Measurements from ENCODE around the gene PLK2.

Gene PLK2

DNA sequence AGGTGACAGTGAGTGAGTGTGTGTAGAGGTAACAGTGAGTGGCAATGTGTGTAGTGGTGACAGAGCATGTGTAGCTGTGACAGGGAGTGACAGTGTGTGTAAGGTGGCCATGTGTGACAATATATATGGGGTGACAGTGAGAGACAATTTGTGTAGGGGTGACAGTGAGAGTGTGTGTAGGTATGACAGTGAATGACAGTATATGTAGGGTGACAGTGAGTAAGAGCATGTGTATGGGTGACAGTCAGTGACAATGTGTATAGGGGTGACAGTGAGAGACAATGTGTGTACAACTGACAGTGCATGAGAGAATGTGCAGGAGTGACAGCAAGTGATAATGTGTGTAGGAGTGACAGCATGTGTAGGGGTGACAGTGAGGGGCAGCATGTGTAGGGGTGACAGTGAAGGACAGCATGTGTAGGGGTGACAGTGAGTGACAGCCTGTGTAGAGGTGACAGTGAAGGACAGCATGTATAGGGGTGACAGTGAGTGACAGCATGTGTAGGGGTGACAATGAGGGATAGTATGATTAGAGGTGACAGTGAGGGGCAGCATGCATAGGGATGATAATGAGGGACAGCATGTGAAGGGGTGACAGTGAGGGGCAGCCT, 21.3 kb upstream of the PLK2 start:
- no peak for DNase-seq (ENCODE audit: low read depth in 1 of 2, low spot score in 1 of 2)

DNA sequence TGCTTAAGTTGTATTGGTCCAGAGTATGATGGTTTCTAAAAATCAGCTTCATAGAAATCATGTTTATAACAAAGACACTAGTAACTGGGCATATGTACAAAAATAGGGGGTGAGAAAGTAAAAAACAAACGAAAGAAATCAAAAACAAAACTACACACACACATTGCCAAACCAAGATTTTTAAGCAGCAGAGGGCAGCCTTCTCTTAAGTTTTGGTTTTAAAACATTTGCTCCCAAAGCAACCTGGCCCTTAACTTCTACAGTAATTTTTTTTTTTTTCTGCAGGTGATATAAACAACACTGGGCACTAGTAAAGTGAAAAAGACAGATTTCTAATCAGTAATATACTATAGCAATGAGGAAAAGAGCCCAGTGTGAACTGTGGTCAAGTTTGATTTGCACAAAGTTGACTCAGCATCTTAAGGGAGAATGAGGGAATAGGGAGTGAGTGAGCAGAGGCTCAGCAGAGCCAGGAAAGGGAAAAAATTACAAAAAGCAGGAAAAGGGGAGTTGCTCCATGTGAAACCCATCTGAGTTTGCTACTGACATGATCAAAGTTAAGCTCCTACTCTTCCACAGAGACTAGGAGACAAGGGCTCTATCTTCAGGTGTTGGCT, 18.0 kb upstream of the PLK2 start:
- no peak for DNase-seq (ENCODE audit: low read depth in 1 of 2, low spot score in 1 of 2)

DNA sequence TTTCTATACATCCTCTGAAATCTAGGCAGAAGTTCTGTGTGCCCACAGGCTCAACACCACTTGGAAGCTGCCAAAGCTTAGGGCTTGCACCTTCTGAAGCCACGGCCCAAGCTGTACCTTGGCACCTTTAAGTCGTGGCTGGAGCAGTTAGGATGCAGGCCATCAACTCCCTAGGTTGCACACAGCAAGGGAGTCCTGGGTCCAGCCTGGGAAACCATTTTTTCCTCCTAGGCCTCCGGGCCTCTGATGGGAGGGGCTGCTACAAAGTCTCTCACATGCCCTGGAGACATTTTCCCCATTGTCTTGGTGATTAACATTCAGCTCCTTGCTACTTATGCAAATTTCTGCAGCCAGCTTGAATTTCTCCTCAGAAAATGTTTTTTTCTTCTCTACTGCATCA, 15.5 kb upstream of the PLK2 start:
- no peak for DNase-seq (ENCODE audit: low read depth in 1 of 2, low spot score in 1 of 2)

DNA sequence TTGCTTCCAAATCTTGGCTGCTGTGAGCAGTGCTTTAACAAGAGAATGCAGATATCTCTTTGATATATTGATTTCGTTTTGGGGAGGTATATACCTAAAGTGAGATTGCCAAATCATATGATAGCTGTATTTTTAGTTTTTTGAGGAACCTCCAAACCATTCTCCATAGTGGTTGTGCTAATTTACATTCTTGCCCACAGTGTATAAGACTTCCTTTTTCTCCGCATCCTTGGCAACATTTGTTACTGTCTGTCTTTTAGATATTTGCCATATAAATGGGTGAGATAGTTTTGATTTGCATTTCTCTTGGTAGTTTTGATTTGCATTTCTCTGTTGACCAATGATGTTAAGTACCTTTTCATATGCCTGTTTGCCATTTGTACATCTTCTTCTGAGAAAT, 10.0 kb upstream of the PLK2 start:
- DNase-seq (ENCODE audit: low read depth in 1 of 2, low spot score in 1 of 2), result no peak

DNA sequence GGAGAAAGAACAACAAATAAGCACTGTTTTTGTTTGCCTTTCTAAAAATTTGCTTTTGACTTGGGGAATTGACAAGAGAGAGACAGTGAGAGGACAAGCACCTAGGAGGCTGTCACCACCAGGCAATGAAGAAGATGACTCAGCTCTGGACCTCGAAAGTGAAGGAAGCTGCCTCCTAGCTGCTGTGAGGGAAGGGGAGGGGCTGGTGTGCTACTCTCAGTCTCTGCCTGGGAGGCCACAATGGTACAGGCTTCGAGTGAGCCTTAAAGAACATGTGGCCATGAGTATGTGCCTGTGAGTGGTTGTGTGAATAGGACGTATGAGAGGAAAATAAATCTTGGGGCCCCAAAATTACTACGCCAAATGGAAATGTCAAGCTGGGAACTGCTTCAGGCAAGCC, 7.1 kb upstream of the PLK2 start:
- no peak for DNase-seq (ENCODE audit: low read depth in 1 of 2, low spot score in 1 of 2)

DNA sequence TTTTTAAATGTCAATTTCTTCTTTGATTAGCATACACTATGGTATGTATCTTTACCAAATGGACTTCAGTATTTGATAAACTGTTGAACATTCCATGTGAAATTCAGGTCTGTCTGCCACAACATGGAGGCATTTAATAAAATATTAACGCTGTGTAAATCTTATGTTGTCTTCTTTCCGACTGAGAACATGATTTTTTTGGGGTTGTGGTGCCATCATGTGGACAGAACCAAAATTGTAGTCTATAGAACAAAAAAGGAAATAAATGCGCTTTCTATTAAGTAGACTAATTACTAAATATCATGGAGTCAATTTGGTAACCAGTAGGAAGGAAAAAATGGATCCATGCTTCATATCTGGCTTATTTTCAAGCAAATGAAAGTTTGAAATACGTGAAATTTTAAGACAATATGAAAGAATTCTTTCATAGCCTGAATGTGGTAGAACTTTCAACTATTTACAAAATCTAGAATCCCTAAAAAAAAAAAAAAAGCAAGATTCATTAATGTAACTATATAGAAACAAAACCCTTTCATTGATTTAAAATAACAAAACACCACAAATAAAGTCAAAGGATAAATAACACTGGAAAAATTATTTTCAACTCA, 2.8 kb upstream of the PLK2 start:
- no peak for DNase-seq (ENCODE audit: low read depth in 1 of 2, low spot score in 1 of 2)

DNA sequence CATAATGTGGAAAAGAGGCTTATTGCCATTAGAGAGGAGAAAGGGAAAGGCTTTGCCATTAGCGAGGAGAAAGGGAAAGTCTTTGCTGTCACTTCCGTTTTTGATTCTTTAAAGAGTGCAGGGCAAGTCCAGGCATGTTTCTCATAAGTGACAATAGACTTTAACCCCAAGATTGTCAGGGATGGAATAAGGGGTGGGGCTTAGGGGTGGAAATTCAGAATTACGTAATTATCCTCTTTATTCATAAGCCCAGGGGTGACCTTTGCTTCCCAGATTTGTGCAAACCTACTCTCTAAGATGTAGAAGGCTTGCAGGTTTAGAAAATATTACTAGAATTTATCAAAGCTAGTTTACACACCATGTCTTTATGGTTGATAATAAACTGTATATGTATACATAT, 2.3 kb upstream of the PLK2 start:
- no peak for DNase-seq (ENCODE audit: low read depth in 1 of 2, low spot score in 1 of 2)

DNA sequence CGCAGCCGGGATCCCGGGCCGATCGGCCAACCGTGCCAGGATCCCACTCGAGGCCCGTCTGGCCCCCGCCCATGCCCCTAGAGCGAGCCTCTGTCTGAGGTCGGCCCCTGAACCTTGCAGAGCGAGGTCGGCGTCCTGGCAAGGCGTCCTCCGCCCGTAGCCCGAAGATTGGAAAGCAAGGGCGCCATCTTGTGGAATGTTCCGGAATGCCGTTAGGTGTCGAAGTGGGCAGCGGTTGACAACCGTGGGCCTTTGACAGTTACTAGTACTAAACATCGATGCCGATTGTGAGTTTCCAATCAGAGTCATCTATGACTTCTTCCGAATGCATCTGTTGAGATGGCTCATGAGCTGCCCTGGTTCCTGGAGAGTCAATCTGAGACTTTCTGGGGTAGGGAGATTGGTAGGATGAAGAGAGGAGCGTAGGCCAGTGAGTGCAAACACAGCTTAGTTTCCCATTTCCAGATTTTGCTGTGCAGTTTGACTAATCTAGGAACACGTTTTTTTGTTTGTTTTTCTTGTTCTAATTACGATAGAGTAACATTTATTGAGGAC, 923 bp upstream of the PLK2 start:
- peak; percentile 80 to 86 for DNase-seq (ENCODE audit: low read depth in 1 of 2, low spot score in 1 of 2)

DNA sequence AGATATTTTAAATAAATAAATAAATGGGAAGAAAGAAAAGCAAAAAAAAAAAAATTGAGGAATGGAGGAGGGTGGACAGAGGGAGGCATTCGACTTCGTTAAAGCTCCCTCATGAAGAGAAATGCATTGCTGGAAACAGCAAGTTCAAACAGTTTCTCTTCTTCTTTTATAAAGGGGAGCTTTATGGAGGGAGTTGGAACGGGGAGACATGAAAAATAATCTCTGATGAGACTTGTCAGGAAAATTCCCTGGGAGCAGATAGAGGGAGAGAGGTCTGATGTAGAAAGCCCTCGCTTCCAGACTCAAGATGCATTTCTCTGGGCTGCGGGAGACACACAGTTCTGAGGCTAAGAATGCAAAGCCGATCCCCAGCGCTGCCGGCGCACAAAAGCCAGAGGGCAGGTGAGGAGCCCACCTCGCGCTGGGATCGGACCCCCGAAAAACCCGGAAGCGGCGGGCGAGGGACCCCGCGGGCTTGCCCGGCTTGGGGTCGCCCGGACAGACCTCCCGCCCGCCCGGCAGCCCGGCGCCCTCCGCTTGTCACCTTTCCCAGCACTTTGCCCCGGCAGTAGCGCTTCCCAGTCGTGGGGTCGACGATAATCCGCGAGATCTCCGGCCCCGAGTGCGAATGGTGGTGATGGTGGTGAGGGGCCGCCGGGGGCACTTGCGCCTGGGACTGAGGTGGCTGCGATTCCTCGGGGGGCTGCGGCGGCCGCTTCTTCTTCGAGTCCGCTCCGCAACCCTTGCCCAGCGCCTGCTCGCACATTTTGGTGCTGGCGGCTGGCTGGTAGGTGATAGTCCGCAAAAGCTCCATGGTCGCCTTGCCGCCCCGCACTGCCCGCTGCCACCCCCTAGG, 512 bp downstream of the PLK2 start:
- DNase-seq (ENCODE audit: low read depth in 1 of 2, low spot score in 1 of 2), result no peak

DNA sequence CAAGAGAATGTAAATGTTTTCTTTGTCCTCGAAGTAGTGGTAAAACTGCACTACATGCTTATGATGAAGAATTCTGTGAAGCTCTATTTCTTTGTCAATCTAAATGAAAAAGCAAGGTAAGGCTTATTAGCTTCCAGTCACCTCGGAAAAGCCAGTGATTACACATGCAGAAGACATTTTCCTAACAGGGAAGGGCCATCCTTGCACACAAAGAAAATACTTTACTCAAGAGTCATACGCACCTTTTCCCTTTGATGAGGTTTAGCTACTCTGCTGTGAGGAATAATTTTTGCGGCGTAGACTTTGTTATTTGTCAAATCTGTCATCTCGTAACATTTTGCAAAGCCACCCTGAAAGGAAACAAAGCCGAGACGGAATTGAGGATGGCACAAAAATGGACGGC, 1.1 kb downstream of the PLK2 start:
- no peak for DNase-seq (ENCODE audit: low read depth in 1 of 2, low spot score in 1 of 2)

DNA sequence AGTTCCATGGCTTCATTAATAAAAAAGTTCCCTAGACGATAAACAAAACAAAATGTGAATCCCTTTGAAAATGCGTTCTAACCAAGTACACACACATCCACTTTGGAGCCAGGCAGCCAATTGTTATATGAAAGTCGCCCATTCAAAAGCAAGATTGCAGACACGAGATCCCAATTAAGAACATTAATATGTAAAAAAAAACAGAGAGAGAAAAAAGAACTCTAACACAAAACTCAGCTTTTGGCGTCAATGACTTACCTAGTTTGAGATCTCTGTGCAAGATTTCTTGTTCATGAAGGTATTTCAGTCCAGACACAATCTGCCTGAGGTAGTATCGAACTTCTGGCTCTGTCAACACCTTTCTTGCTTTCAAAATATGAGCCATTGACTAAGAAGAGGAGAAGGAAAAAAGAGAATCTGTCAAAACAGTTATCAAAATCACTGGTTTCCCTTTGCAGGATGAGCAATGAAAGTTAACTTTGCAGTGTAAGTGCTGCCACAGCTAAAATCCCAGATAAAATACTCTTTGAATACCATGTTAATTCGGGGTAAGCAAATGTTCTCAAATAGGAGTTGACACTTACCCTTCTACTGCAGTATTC, 1.6 kb downstream of the PLK2 start:
- no peak for DNase-seq (ENCODE audit: low read depth in 1 of 2, low spot score in 1 of 2)

DNA sequence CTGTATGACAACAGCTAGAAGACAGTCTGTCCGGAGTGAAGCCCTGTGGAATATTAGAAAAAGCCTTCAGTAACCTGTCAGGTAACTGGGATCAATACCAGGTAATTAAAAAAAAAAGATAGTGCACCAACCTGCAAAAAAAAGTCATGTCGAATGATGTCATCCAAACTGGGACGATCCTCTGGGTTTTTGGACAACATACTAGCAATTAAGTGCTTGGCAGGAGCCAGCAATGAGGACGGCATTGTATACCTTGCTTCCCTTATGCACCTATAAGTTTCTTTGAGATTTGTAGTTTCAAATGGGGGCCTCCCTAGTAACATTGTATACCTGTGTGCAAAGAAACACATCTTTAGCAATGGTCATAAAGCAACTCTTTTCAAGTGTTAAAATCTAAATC, 2.8 kb downstream of the PLK2 start:
- no peak for DNase-seq (ENCODE audit: low read depth in 1 of 2, low spot score in 1 of 2)

DNA sequence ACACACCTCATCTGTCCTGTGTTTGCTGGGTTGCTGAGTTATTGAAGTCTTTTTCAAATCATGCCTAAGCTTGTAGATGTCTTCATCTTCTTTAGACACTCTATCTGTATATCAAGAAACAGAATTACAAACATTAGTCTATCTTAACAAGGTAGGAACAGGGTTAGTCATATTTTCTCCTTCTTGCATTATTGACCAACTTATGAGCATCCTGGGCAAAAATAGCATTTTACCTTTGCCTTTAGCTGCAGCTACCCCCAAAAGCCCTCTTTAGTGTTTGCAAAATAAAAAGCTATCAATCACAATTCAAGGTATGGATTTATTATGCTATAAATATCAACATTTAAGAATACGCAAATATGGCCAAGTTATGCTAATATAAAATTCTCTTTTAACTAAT, 3.4 kb downstream of the PLK2 start:
- DNase-seq (ENCODE audit: low read depth in 1 of 2, low spot score in 1 of 2), result no peak

DNA sequence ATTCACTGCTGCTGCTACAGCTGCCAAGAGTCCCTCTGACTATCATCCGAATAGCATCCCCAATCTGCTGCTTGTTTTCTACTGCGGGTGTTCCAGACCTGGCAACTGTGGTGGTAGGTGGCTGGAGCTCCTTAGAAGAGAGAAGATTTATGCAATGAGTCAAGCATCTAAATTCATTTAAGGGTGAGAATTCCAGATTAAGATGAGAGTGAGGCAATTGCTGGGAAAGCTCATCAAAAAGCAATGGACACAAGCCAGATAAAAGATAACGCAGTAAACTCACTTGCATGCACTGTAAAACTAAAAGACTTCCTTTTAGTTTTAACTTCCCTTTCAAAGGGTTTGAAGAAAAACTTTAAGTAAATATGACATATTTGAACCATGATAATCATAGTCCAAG, 3.9 kb downstream of the PLK2 start:
- no peak for DNase-seq (ENCODE audit: low read depth in 1 of 2, low spot score in 1 of 2)

DNA sequence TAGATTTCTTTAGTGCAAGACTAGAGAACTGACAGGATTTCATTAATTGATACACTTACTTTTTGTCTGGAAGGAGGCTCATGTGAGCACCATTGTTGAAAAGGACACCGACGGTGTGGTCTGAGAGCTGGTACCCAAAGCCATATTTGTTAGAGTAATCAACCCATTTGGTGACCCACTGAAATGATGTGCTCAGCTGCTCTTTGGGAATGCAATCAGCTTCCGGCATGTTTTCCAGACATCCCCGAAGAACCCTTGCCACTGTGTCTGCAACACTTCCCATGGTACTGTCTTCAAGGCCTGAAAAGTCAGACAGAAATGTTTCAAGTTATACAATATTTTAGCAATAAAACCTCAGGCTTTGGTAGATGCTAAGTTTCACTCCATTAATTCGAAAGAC, 4.4 kb downstream of the PLK2 start:
- no peak for DNase-seq (ENCODE audit: low read depth in 1 of 2, low spot score in 1 of 2)

DNA sequence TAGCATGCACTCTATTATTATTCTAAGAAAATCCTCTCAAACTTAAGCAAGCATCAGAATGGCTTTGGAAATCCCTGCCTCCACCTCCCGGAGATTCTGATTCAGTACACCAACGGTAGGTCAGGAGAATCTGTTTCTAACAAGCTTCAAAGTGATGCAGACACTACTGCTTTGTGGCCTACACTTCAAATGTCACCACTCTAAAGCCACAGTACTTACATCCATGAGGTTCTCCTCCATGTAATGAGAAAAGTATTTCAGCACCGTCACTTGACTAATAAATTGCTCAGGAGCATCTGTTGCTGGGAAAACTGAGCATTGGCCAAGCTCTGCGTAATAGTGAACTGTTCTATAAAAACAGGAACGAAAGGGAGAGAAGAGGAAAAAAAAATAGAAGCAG, 4.8 kb downstream of the PLK2 start:
- no peak for DNase-seq (ENCODE audit: low read depth in 1 of 2, low spot score in 1 of 2)

DNA sequence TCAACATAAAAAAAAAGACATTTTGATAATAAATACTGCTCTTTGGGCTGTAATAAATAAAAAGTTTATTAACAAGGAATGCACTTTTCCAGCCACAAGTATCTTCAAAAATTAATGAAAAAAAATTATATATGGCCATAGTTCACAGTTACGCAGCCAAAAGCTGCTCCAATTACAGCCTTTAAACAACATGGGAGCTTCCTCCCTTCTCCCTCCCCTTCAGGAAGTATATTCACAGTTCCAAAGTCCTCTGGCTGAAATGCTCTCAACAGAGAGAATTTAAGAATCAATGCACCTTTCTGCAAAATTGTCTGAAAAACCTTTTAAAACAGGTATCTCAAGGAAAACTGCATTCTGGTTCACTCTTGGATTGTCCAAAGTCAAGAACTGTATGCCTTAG, 5.9 kb downstream of the PLK2 start:
- no peak for DNase-seq (ENCODE audit: low read depth in 1 of 2, low spot score in 1 of 2)

DNA sequence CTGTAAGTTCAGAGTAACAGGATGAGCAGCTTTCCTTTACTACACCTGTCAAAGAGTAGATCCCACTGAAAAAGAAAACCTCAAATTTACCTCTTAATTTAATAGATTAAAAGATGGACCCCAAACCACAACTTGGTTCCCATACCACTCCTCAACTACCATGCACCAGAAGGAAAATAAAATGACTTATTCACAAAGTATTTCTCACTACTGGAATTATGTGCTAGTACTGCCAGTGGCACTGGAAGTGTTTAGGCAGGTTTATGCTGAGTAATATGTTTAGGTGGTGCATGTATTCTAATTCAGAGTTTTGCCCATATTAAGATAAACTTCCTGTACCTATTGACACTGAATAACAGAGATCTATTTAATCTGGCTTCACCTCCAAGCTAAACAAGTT, 6.6 kb downstream of the PLK2 start:
- no peak for DNase-seq (ENCODE audit: low read depth in 1 of 2, low spot score in 1 of 2)

DNA sequence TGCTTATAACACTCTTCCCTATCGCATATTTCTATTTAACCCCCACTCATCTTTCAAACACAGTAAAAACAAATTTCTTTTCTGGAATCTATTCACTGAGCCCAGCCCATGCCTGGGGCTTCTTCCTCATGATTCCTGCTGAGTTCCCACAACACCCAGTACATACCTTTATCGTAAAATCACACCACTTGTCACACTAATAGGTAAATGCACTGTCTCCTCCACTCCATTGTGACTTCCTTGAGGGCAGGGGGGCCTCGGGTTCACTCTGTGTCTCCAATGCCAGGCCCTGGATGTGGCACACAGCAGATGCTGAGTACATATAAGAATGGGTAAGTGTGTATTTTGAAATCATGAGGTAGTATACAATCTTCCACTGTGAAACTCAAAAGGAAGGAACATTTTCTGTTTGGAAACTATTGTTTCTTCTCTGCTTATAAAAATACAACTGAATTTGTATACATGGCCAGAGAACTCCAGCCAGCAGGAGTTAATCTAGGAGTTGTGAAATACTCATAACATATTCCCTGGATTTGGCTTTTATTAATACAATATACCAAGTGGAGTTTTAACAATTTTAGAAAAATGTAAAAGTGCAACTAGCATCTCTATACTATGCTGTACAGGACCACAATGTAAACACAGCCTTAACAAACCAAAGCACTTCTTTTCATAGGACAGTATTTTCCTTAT, 7.2 kb downstream of the PLK2 start:
- DNase-seq (ENCODE audit: low read depth in 1 of 2, low spot score in 1 of 2), result no peak

DNA sequence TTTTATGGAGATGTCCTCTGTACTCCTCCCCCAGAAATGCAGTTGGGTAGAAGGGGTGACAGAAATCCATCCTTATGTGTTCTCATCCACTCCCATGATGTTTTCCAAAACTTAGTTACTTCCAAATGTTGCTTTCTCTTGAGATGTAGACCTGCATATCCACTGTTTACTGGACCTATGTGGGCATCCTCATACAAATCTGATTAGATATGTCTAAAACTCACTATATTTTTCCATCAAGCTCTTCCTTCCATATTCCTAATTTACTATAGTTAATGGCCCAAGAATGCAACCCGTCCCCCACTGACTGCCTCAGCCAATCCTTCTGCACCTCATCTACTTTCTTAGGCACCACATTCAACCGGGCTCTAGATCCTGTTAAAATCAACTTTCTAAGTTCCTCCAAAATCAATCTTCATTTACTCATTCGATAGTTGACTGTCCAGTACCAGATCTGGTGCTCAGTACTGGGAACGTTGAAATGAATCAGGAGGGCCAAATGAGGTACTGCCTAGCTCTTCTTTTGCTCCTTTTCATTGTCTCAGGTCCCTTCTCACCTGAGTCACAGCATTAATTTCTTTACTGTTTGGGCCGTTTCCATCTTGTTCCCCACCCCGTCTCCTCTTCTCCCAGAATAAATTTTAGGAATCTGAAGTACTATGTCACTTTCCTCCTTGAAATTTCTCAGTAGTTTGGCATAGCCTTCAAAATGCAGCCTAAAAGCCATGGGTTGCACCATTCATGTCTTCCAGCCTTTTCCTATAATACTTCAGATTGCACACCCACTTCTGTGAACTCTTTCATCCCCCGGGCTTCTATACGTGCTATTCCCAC, 7.9 kb downstream of the PLK2 start:
- no peak for DNase-seq (ENCODE audit: low read depth in 1 of 2, low spot score in 1 of 2)

Measured in activated T-helper 1 cell treated with anti-CD3 and anti-CD28 coated beads, Interleukin-2, amount 50 U/mL, for 16 hours (primary cell).